Mucosa of descending colon (tissue), 3 donors: Measurements from ENCODE around the gene MGAT5. TPM values are rescaled to one million over a fixed set of nuclear protein-coding genes. Genes with fewer than 3 reads are reported as not detected.

Source experiments
- ATAC-seq: fragments of 200-7000 bp; cut with Tn5 transposase; one replicate; pipeline ENCODE4 v1.9.1; 2020; ENCODE audit warnings: mild to moderate bottlenecking, moderate library complexity
- DNase-seq, 3 donors: peaks; one replicate each; pipeline ENCODE4 v3.0.0-alpha.2; 2020
- H3K36me3 ChIP-seq: fragments of 200-600 bp; one replicate; pipeline ENCODE4 v1.8.0; 2021; ENCODE audit warnings: low read depth, mild to moderate bottlenecking
- H3K4me1 ChIP-seq: fragments of 200-600 bp; one replicate; pipeline ENCODE4 v1.8.0; 2021; ENCODE audit warnings: low read depth, mild to moderate bottlenecking
- H3K4me3 ChIP-seq: fragments of 200-600 bp; one replicate; pipeline ENCODE4 v1.8.0; 2021; ENCODE audit warnings: mild to moderate bottlenecking
- H3K9me3 ChIP-seq: fragments of 200-600 bp; one replicate; pipeline ENCODE4 v1.8.0; 2021; ENCODE audit warnings: mild to moderate bottlenecking
- intact Hi-C, 2 donors: fragments of 100-400 bp; cut with DNase I in 1 of 2; cut with micrococcal nuclease in 1 of 2; formaldehyde crosslinking; loops; one replicate each; pipeline versions ENCODE4 v1.11.0 to v1.11.1; 2022; cut with DNase I, micrococcal nuclease
- total RNA-seq, 3 donors: library from RNA; stranded (reverse); fragmentation: NEBNext Ultra II Directional in 2 of 3; extraction: Animal tissue kit (Norgen Biotek cat#: 25700) in 2 of 3; gene quantifications; one replicate each; pipeline versions ENCODE4 v1.2.1 to v1.2.4, GENCODE V29; 2021 to 2023
- TF ChIP-seq, protein P1 (sequence below): fragments of 200-600 bp; IDR thresholded peaks from one replicate; pipeline ENCODE4 v1.8.0; 2022; ENCODE audit warnings: antibody characterized with exemption, mild to moderate bottlenecking
- donor health status: DM: no; HTN: no; CAD: no; lungs with moderate emphysema.
- donor health status: DM: no; HTN: no; CAD: no.
- donor health status: DM: no; HTN: yes; CAD: no.

MGAT5 gene
- total RNA-seq, 3 donors from 2014 or later, result 56.5 to 75.5 (median 69.7) TPM

DNA sequence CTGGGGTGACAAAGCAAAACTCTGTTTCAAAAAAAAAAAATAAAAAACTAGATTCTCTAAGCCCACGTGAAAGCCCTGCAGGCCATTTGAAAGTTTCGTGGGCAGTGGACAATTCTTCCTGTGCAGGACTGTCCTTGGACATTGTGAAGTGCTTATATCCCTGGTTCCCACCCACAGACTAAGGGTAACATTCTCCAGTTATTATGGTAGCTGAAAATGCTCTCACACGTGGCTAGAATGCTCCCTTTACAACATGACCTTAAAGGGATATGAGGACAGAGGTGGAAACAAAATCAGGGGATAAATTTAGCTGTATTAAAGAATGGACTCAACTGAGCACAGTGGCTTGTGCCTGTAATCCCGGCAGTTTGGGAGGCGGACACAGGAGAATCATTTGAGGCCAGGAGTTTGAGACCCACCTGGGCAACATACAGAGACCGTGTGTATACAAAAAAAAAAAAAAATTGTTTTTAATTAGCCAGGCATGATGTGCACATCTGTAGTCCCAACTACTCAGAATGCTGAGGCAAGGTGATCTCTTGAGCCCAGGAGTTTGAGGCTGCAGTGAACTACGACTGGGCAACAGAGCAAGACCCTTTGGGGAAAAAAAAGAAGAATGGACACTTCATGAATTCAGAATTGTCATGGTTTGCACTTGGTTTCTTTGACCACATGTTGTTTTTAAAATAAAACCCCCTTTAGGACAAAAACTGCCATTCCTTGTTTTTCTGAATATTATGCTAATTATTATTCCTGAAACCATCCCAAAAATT, 167.9 kb downstream of the MGAT5 start:
- no peak for ATAC-seq
- intact Hi-C loops, result no loop called here
- TF ChIP-seq, protein P1, sequence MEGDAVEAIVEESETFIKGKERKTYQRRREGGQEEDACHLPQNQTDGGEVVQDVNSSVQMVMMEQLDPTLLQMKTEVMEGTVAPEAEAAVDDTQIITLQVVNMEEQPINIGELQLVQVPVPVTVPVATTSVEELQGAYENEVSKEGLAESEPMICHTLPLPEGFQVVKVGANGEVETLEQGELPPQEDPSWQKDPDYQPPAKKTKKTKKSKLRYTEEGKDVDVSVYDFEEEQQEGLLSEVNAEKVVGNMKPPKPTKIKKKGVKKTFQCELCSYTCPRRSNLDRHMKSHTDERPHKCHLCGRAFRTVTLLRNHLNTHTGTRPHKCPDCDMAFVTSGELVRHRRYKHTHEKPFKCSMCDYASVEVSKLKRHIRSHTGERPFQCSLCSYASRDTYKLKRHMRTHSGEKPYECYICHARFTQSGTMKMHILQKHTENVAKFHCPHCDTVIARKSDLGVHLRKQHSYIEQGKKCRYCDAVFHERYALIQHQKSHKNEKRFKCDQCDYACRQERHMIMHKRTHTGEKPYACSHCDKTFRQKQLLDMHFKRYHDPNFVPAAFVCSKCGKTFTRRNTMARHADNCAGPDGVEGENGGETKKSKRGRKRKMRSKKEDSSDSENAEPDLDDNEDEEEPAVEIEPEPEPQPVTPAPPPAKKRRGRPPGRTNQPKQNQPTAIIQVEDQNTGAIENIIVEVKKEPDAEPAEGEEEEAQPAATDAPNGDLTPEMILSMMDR, result no peak
- no peaks in the 10 kb centered on the region for H3K4me1 ChIP-seq
- no peak overlapping the region for H3K4me3 ChIP-seq
- DNase-seq, result no peak
- no peaks in the 10 kb centered on the region for H3K36me3 ChIP-seq
- H3K9me3 ChIP-seq, result no peaks in the 10 kb centered on the region

DNA sequence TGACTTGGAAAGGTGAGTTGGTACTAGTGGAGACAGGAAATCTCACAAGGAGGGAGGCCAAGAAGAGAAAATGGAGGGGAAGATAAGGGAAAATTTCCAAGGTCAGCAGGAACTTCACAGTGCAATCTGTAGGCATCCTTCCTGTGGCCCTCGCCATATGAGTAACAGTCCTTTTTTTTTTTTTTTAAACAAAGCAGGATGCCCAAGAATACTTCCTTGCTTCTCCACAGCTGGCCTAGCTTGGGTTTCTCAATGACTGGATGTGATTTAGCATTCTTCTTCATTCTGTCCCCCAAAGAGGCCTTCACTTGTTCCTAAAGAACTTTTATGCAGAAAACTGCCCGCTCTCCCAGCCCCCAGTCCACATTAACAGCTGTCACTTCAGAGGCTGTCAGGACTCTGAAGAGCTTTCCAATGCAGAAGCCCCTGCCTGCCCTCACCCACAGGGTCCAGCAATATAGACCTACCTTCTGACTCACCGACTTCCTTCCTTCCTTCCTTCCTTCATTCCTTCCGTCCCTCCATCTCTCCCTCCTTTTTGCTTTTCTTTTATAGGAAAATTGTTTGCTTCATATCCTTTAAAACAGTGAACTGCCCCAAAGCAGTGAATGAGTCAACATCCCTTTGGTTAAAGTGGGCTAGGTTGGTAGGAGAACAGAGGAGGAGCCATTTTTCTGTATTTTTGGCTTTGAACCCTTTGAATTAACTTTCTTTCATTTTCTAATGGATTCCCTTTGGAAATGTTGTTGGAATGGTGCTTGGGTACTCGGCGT, 172.0 kb downstream of the MGAT5 start:
- Histone ChIP-seq H3K36me3 (no peaks in the 10 kb centered on the region), H3K4me1 (no peaks in the 10 kb centered on the region), H3K4me3 (no peak overlapping the region), H3K9me3 (no peaks in the 10 kb centered on the region)
- TF ChIP-seq, protein P1, result no peak
- no peak for ATAC-seq
- intact Hi-C loops, result no loop called here
- DNase-seq, result no peak

DNA sequence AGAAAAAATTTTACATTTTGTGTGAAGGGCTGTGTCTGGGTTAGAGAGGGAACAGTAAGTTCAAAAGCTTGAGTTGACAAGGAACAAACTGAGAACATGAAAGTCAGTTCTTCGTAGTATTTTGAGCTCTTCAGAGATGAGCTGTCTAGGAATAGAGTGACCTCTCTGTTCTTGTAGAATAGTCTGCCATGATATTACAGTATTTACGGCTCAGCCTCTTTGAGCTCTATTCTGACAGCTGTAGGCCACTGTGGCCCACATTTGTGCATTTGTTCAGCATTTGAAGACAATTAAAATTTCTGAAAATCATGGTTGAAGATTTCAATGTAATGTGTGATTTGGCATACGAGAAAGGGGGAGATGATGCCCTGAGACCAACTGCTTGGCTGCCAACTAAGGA, 172.8 kb downstream of the MGAT5 start:
- no peaks in the 10 kb centered on the region for H3K36me3 ChIP-seq
- no peaks in the 10 kb centered on the region for H3K4me1 ChIP-seq
- no peaks in the 10 kb centered on the region for H3K9me3 ChIP-seq
- no peak overlapping the region for H3K4me3 ChIP-seq
- TF ChIP-seq, protein P1, result no peak
- intact Hi-C loops, result no loop called here
- DNase-seq (no peak), ATAC-seq (no peak)

DNA sequence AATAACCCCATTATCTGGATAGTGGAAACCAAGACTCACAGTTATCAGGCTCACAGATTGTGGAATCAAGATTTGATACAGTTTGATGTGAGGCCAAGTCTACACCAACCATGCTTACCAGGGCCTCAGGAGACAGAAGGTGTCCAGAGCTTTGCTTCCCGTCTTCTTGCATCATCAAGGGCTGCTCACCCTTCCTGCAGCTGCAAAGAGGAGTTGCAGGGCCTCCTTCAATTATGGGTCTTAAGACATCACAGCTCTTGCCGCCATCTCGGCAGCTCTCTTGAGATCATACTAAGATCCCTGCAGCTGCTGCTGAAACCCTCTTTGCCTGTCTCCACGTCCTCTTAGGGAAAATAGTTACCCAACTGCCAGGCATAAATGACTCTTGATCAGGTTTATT, 176.0 kb downstream of the MGAT5 start:
- H3K9me3 ChIP-seq, result no peaks in the 10 kb centered on the region
- H3K4me3 ChIP-seq, result no peak overlapping the region
- ATAC-seq (no peak), DNase-seq (no peak)
- TF ChIP-seq, protein P1, result no peak
- H3K4me1 ChIP-seq, result no peaks in the 10 kb centered on the region
- intact Hi-C loops, result no loop called here
- no peaks in the 10 kb centered on the region for H3K36me3 ChIP-seq

DNA sequence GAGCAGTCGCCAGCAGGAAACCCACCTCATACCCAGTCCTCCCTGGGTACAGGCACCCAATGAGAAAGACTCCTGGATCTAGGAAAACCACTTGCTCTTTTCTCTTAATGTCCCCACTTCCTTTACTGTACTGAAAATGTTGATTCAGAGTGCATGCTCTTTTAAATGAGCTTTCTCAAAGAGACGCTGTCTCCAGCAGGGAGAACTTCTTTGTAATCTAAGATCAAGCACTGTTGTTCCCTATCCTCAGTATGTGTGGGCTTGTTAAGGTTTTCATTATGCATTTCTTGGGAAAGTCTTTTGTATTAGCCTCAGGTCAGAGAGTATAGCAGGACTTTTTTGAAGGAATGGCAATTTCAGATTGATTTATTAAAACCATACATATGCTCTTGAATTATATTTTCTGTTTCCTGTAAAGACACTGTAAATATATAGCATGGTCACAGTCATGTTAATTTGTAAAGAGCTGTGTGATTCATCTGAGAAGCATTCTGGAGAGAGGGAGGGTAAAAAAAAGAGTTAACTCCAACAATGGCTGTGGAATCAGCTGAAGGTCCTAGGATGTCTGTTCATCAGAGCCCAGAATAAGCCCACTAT, 178.1 kb downstream of the MGAT5 start:
- intact Hi-C loops, result no loop called here
- ATAC-seq (no peak), DNase-seq (no peak)
- H3K4me3 ChIP-seq, result no peak overlapping the region
- TF ChIP-seq, protein P1, result no peak
- no peaks in the 10 kb centered on the region for H3K9me3 ChIP-seq
- H3K4me1 ChIP-seq, result no peaks in the 10 kb centered on the region
- no peaks in the 10 kb centered on the region for H3K36me3 ChIP-seq
